GM23248 (cell line): ENCODE data around the gene GPR137C.

Experiments
- EZH2 ChIP-seq: fragments of 200-600 bp; sonication (generic); IDR thresholded peaks from 2 replicates; pipeline ENCODE4 v1.6.1; 2018; ENCODE audit warnings: antibody characterized with exemption, mild to moderate bottlenecking; ENCODE audit not compliant: insufficient read depth, poor library complexity, severe bottlenecking
- EZH2phosphoT487 ChIP-seq: fragments of 200-600 bp; sonication (generic); IDR thresholded peaks from 2 replicates; pipeline ENCODE4 v1.6.1; 2018; ENCODE audit warnings: antibody characterized with exemption, moderate library complexity, mild to moderate bottlenecking, low read depth; ENCODE audit not compliant: insufficient read depth

DNA sequence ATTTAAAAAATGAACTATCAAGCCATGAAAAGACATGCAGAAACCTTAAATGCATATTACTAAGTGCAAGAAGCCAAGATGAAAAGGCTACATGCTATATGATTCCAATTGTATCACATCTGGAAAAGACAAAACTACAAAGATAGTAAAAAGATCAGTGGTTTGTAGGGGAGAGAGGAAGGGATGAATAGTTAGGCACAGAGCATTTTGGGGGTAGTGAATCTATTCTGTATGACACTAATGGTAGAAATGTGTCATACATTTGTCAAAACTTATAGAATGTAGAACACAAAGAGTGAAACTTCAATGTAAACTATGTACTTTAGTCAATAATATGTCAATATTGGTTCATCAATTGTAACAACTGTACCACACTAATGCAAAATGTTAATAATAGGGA lies 21.2 kb upstream of the GPR137C start:
- TF ChIP-seq EZH2phosphoT487 (no peak), EZH2 (no peak)
